ENCODE results near the gene CAMK1D. TPM values are rescaled to one million over a fixed set of nuclear protein-coding genes. Genes with fewer than 3 reads are reported as not detected.
A peak's percentile ranks its signal among the peaks of the same experiment; 100 is the strongest.

The CAMK1D gene
- total RNA-seq, 1 experiment from 2014 or later: 6.3 TPM

DNA sequence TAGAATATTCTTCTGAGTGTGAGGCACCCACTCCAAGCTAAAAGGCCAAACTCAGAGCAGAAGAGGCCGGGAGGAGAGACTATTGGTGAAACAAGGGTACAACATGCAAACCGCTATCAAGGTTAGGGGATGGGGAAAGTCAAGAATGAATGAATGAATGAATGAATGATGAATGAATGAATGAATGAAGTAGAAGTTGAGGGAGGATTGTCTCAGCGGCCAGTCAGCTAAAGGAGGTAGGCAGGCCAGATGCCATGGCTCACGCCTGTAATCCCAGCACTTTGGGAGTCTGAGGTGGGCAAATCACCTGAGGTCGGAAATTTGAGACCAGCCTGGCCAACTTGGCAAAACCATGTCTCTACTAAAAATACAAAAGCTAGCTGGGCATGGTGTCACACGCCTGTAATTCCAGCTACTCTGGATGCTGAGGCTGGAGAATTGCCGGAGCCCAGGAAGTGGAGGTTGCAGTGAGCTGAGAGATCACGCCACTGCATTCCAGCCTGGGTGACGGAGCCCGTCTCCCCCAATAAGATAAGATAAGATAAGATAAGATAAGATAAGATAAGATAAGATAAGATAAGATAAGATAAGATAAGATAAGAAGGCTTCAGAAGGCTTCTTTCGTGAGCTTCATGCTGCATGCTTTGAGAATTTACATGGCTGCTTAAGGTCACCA is 401.3 kb downstream of the CAMK1D start:
- H3K9me3 ChIP-seq (ENCODE audit: control insufficient read depth, low read depth, low read length): no peaks in the 10 kb centered on the region
- no peak for DNase-seq
- no peak overlapping the region for H3K56ac ChIP-seq (ENCODE audit: insufficient read length, low read depth, low read length)
- Mint-ChIP-seq H3K27ac (peak overlapping the region in 1 of 3 experiments; percentile 23; a peak in 1 of 7 replicates), H3K4me3 (no peak overlapping the region), H3K4me1 (peaks cover 3 to 9% of the 10 kb centered on the region in 2 experiments; a peak in 2 of 4 replicates), H3K27me3 (ENCODE audit: low read depth) (no peaks in the 10 kb centered on the region; the same call in 1 of the 2 replicates), H3K9me3 (peaks cover 0 to 3% of the 10 kb centered on the region in 2 experiments; a peak in 1 of 5 replicates), H3K36me3 (ENCODE audit: insufficient read depth in 1 of 3, low read depth in 3 of 3) (no peaks in the 10 kb centered on the region)
- no peaks in the 10 kb centered on the region for H3K27me3 ChIP-seq (ENCODE audit: insufficient read depth, low read length)
- H3K23ac ChIP-seq (ENCODE audit: insufficient read length, low read depth, low read length): no peak overlapping the region
- no peak overlapping the region for H4K8ac ChIP-seq (replicated peaks; ENCODE audit: insufficient read length, low read depth, low read length)
- no peak overlapping the region for H3K4me2 ChIP-seq (ENCODE audit: insufficient read depth, insufficient read length, low read length)
- H2BK12ac ChIP-seq (ENCODE audit: insufficient read length, low read depth, low read length): no peak overlapping the region
- no peak overlapping the region for H4K5ac ChIP-seq (ENCODE audit: insufficient read length, low read depth, low read length)
- H3K18ac ChIP-seq (ENCODE audit: insufficient read length, low read depth, low read length): no peak overlapping the region
- TF ChIP-seq, protein P1, sequence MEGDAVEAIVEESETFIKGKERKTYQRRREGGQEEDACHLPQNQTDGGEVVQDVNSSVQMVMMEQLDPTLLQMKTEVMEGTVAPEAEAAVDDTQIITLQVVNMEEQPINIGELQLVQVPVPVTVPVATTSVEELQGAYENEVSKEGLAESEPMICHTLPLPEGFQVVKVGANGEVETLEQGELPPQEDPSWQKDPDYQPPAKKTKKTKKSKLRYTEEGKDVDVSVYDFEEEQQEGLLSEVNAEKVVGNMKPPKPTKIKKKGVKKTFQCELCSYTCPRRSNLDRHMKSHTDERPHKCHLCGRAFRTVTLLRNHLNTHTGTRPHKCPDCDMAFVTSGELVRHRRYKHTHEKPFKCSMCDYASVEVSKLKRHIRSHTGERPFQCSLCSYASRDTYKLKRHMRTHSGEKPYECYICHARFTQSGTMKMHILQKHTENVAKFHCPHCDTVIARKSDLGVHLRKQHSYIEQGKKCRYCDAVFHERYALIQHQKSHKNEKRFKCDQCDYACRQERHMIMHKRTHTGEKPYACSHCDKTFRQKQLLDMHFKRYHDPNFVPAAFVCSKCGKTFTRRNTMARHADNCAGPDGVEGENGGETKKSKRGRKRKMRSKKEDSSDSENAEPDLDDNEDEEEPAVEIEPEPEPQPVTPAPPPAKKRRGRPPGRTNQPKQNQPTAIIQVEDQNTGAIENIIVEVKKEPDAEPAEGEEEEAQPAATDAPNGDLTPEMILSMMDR (conservative IDR thresholded peaks at IDR 0.05): no peak
- no peaks in the 10 kb centered on the region; the same call in 1 of the 2 replicates for H3K4me1 ChIP-seq (ENCODE audit: insufficient read depth, low read length)
- H4K91ac ChIP-seq (ENCODE audit: insufficient read length, low read depth, low read length): no peak overlapping the region
- H3T11ph ChIP-seq (ENCODE audit: low read length): no peak overlapping the region
- no peaks in the 10 kb centered on the region for H3K23me2 ChIP-seq (ENCODE audit: insufficient read length, low read depth, low read length, poor library complexity, severe bottlenecking)
- no peaks in the 10 kb centered on the region for H3K79me2 ChIP-seq (ENCODE audit: insufficient read depth, low read length)
- H2AK5ac ChIP-seq (ENCODE audit: insufficient read length, low read length): no peak overlapping the region
- no peak overlapping the region for H2BK120ac ChIP-seq (ENCODE audit: low read depth, low read length, poor library complexity, severe bottlenecking)
- H3K14ac ChIP-seq (ENCODE audit: insufficient read depth, low read length): no peak overlapping the region
- H3K79me1 ChIP-seq (ENCODE audit: insufficient read depth, low read depth, low read length, poor library complexity, severe bottlenecking): no peaks in the 10 kb centered on the region
- H3K9ac ChIP-seq (ENCODE audit: extremely low read depth, insufficient read length, low read length): no peak overlapping the region
- H4K20me1 ChIP-seq (ENCODE audit: control insufficient read depth, insufficient read depth, insufficient read length): no peaks in the 10 kb centered on the region
- WGBS (ENCODE audit: extremely low coverage, insufficient read length, low lambda C conversion rate): no CpG with 5 or more reads among the region's 11 CpGs
- no peak overlapping the region for H3K27ac ChIP-seq (ENCODE audit: insufficient read length, low read depth, low read length)
- no peak overlapping the region for H2BK15ac ChIP-seq (ENCODE audit: low read depth, low read length)
- H2AFZ ChIP-seq (ENCODE audit: low read length): no peak overlapping the region
- no peak overlapping the region for H3K4ac ChIP-seq (ENCODE audit: low read depth, low read length)
- no peak overlapping the region for H2BK20ac ChIP-seq (ENCODE audit: low read depth, low read length, poor library complexity, severe bottlenecking)
- no peak overlapping the region for H2BK5ac ChIP-seq (ENCODE audit: insufficient read length, low read length)

Data from H9 (cell line).